ENCODE results near the gene DRC7. TPM values are rescaled to one million over a fixed set of nuclear protein-coding genes. Genes with fewer than 3 reads are reported as not detected.
A peak's percentile ranks its signal among the peaks of the same experiment; 100 is the strongest.

DRC7 gene
- total and polyA plus RNA-seq, 9 of the 15 experiments (the other 6 are each of a cell fraction or from before 2014, with no cell fraction given) = 0.04 to 0.33 (median 0.12) TPM; not detected in 3

GRCh38 chr16:57679767-57680482 lies 14.7 kb upstream of the DRC7 start:
- 53% methylated on average over 6 of the region's 7 CpGs for WGBS (ENCODE audit: insufficient coverage, low coverage, missing lambda C conversion rate)
- Histone ChIP-seq H3K9ac (ENCODE audit: insufficient read depth in 1 of 2, low read depth in 2 of 2, low read length in 2 of 2) (peak overlapping the region in 1 of 2 experiments; percentile 4; a peak in 1 of 4 replicates), H3K36me3 (ENCODE audit: control insufficient read depth, insufficient read depth, low read length) (no peaks in the 10 kb centered on the region), H2AFZ (ENCODE audit: low read depth, low read length) (no peak overlapping the region), H3K4me1 (replicated peaks in 1 of 2; ENCODE audit: control insufficient read depth in 2 of 2, insufficient read depth in 2 of 2, low read length in 2 of 2) (peaks cover 24 to 51% of the 10 kb centered on the region in 2 experiments), H3K4me2 (ENCODE audit: insufficient read depth, low read length) (no peak overlapping the region), H3K27ac (ENCODE audit: extremely low read depth, low read depth, low read length) (no peak overlapping the region), H3K9me1 (ENCODE audit: control insufficient read depth, insufficient read depth, low read length) (no peaks in the 10 kb centered on the region), H3K9me3 (replicated peaks; ENCODE audit: control insufficient read depth, insufficient read depth, low read depth, low read length) (no peaks in the 10 kb centered on the region), H3K79me2 (ENCODE audit: control insufficient read depth, insufficient read depth, low read length) (no peaks in the 10 kb centered on the region), H3K4me3 (no peak overlapping the region), H3K27me3 (ENCODE audit: control insufficient read depth in 2 of 2, insufficient read depth in 2 of 2, low read length in 2 of 2) (no peaks in the 10 kb centered on the region), H4K20me1 (replicated peaks; ENCODE audit: control insufficient read depth, insufficient read depth, low read length) (no peaks in the 10 kb centered on the region)
- POLR2A ChIA-PET = no interaction called here
- ATAC-seq (no peak), DNase-seq (ENCODE audit: extremely low read depth in 1 of 4, low spot score in 3 of 4) (peak in 2 of 4 experiments; percentile 47 to 54), FAIRE-seq (no peak)
- CTCF ChIA-PET (ENCODE audit: low intra/inter-chr PET ratio) = no interaction called here
- no TSS peak for BruUV-seq (replicated peaks)
- TF ChIP-seq PRDM10 (IDR thresholded peaks at IDR 0.05; ENCODE audit: partially characterized antibody) (peak; percentile 32), ZNF239 (CRISPR knock-in tag; IDR thresholded peaks at IDR 0.05) (no peak)
- in situ Hi-C loops (cut with MboI) = no loop called here
- intact Hi-C loops (cut with micrococcal nuclease) = no loop called here
